Measurements from ENCODE around the gene DNAJA1. TPM values are rescaled to one million over a fixed set of nuclear protein-coding genes. Genes with fewer than 3 reads are reported as not detected.

DNAJA1 gene
- total and polyA plus RNA-seq, 2 experiments from 2014 or later, result 84.6 to 108 TPM

- no peak for TF ChIP-seq EZH2phosphoT487 (IDR thresholded peaks at IDR 0.05; ENCODE audit: insufficient read depth, low read depth)
- no peak for TF ChIP-seq EZH2 (IDR thresholded peaks at IDR 0.05; ENCODE audit: insufficient read depth, poor library complexity, severe bottlenecking)
- Histone ChIP-seq H3K4me1 (ENCODE audit: insufficient read depth) (no peaks in the 10 kb centered on the region), H3F3A (ENCODE audit: insufficient read depth) (peaks cover 14% of the 10 kb centered on the region), H3K9ac (no peak overlapping the region), H3K9me3 (ENCODE audit: low read depth) (no peaks in the 10 kb centered on the region), H3K36me3 (ENCODE audit: low read depth) (peaks cover 20% of the 10 kb centered on the region), H3K4me2 (ENCODE audit: unreplicated experiment) (no peak overlapping the region), H4K20me1 (ENCODE audit: insufficient read depth) (no peaks in the 10 kb centered on the region; the same call in 1 of the 2 replicates), H3K79me2 (ENCODE audit: insufficient read depth) (peaks cover 10% of the 10 kb centered on the region; the same call in 1 of the 2 replicates), H2AFZ (no peak overlapping the region), H3K4me3 (no peak overlapping the region), H3K27ac (no peak overlapping the region), H3K27me3 (replicated peaks; ENCODE audit: insufficient read depth) (no peaks in the 10 kb centered on the region), H3K9me2 (ENCODE audit: insufficient read depth) (no peaks in the 10 kb centered on the region)
- in situ Hi-C loops (cut with MboI), result loop anchor here (10.0 kb wide), 1 partner anchor 65 kb away; no protein-coding TSS in a partner anchor
- no peak for DNase-seq
- 100% methylated on average over 2 of the region's 2 CpGs for WGBS, 2 experiments (ENCODE audit: low coverage in 1 of 2, low lambda C conversion rate in 2 of 2, missing lambda C conversion rate in 2 of 2)
Observed at GRCh38 chr9:33049680-33050361, 24.7 kb downstream of the DNAJA1 start.

DNA sequence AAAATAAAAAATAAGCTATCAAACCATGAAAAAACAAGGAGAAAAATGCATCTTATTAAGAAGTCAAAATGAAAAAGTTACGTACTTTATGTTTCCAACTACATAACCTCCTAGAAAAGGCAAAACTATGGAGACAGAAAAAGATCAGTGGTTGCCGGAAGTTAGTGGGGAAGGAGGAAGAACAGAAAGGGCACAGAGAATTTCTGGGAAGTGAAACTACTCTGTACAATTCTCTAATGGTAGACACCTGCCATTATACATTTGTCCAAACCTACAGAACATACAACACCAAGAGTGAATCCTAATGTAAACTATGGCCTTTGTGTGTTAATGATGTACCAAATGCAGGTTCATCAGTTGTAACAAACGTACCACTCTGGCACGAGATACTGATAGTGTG, 26.1 kb downstream of the DNAJA1 start:
- no peaks in the 10 kb centered on the region for H3K9me3 ChIP-seq (ENCODE audit: low read depth)
- H3K4me1 ChIP-seq (ENCODE audit: insufficient read depth), result no peaks in the 10 kb centered on the region
- in situ Hi-C loops (cut with MboI), result no loop called here
- H3K79me2 ChIP-seq (ENCODE audit: insufficient read depth), result peaks cover 10% of the 10 kb centered on the region; the same call in 1 of the 2 replicates
- H3K9ac ChIP-seq, result no peak overlapping the region
- no peak overlapping the region for H3K27ac ChIP-seq
- H3K36me3 ChIP-seq (ENCODE audit: low read depth), result peaks cover 29% of the 10 kb centered on the region
- H4K20me1 ChIP-seq (ENCODE audit: insufficient read depth), result no peaks in the 10 kb centered on the region; the same call in 1 of the 2 replicates
- no peak overlapping the region for H2AFZ ChIP-seq
- no peak for DNase-seq
- H3K4me3 ChIP-seq, result no peak overlapping the region
- peaks cover under 1% of the 10 kb centered on the region for H3F3A ChIP-seq (ENCODE audit: insufficient read depth)
- TF ChIP-seq EZH2 (IDR thresholded peaks at IDR 0.05; ENCODE audit: insufficient read depth, poor library complexity, severe bottlenecking) (no peak), EZH2phosphoT487 (IDR thresholded peaks at IDR 0.05; ENCODE audit: insufficient read depth, low read depth) (no peak)
- H3K27me3 ChIP-seq (replicated peaks; ENCODE audit: insufficient read depth), result no peaks in the 10 kb centered on the region
- WGBS, 2 experiments (ENCODE audit: low coverage in 1 of 2, low lambda C conversion rate in 2 of 2, missing lambda C conversion rate in 2 of 2), result 98 to 100% methylated on average over 4 of the region's 4 CpGs
- no peaks in the 10 kb centered on the region for H3K9me2 ChIP-seq (ENCODE audit: insufficient read depth)
- H3K4me2 ChIP-seq (ENCODE audit: unreplicated experiment), result no peak overlapping the region

- Histone ChIP-seq H3K9me2 (ENCODE audit: insufficient read depth) (no peaks in the 10 kb centered on the region), H3K36me3 (ENCODE audit: low read depth) (peaks cover 65% of the 10 kb centered on the region), H3K4me1 (ENCODE audit: insufficient read depth) (no peaks in the 10 kb centered on the region), H3K9ac (no peak overlapping the region), H3K27me3 (replicated peaks; ENCODE audit: insufficient read depth) (no peaks in the 10 kb centered on the region), H2AFZ (no peak overlapping the region), H3K27ac (no peak overlapping the region), H3K4me3 (no peak overlapping the region), H3K79me2 (ENCODE audit: insufficient read depth) (peaks cover 37% of the 10 kb centered on the region), H3F3A (ENCODE audit: insufficient read depth) (0 out of 2 replicates have a peak, but pooled peaks cover 4% of the 10 kb centered on the region), H3K4me2 (ENCODE audit: unreplicated experiment) (no peak overlapping the region), H3K9me3 (ENCODE audit: low read depth) (no peaks in the 10 kb centered on the region), H4K20me1 (ENCODE audit: insufficient read depth) (no peaks in the 10 kb centered on the region)
- 92 to 96% methylated on average over 5 of the region's 5 CpGs for WGBS, 2 experiments (ENCODE audit: low coverage in 1 of 2, low lambda C conversion rate in 2 of 2, missing lambda C conversion rate in 2 of 2)
- no peak for DNase-seq
- in situ Hi-C loops (cut with MboI), result no loop called here
- TF ChIP-seq EZH2 (IDR thresholded peaks at IDR 0.05; ENCODE audit: insufficient read depth, poor library complexity, severe bottlenecking) (no peak), EZH2phosphoT487 (IDR thresholded peaks at IDR 0.05; ENCODE audit: insufficient read depth, low read depth) (no peak)
Observed at GRCh38 chr9:33065157-33066076, 40.3 kb downstream of the DNAJA1 start.

- peaks cover 66% of the 10 kb centered on the region for H3K36me3 ChIP-seq (ENCODE audit: low read depth)
- no peak overlapping the region for H3K9ac ChIP-seq
- peaks cover 66% of the 10 kb centered on the region for H3K79me2 ChIP-seq (ENCODE audit: insufficient read depth)
- TF ChIP-seq EZH2 (IDR thresholded peaks at IDR 0.05; ENCODE audit: insufficient read depth, poor library complexity, severe bottlenecking) (no peak), EZH2phosphoT487 (IDR thresholded peaks at IDR 0.05; ENCODE audit: insufficient read depth, low read depth) (no peak)
- H3K9me2 ChIP-seq (ENCODE audit: insufficient read depth), result no peaks in the 10 kb centered on the region
- in situ Hi-C loops (cut with MboI), result no loop called here
- no peaks in the 10 kb centered on the region for H3K9me3 ChIP-seq (ENCODE audit: low read depth)
- H3K4me2 ChIP-seq (ENCODE audit: unreplicated experiment), result no peak overlapping the region
- H3K4me3 ChIP-seq, result no peak overlapping the region
- DNase-seq, result no peak
- 0 out of 2 replicates have a peak, but pooled peaks cover 4% of the 10 kb centered on the region for H3F3A ChIP-seq (ENCODE audit: insufficient read depth)
- no peaks in the 10 kb centered on the region for H4K20me1 ChIP-seq (ENCODE audit: insufficient read depth)
- no peak overlapping the region for H2AFZ ChIP-seq
- H3K27me3 ChIP-seq (replicated peaks; ENCODE audit: insufficient read depth), result no peaks in the 10 kb centered on the region
- WGBS, 2 experiments (ENCODE audit: low coverage in 1 of 2, low lambda C conversion rate in 2 of 2, missing lambda C conversion rate in 2 of 2), result 98 to 100% methylated on average over 1 of the region's 1 CpG
- no peak overlapping the region for H3K27ac ChIP-seq
- no peaks in the 10 kb centered on the region for H3K4me1 ChIP-seq (ENCODE audit: insufficient read depth)
Observed at GRCh38 chr9:33068991-33069390, 43.9 kb downstream of the DNAJA1 start.
